Muscle layer of duodenum (tissue), 2 donors: ENCODE measurements around the gene PPFIA4.

Source experiments
- H3K27ac ChIP-seq: one replicate; pipeline ENCODE4 v1.7.0; 2013; ENCODE audit warnings: mild to moderate bottlenecking, low read length
- H3K27me3 ChIP-seq: one replicate; pipeline ENCODE4 v1.7.0; 2013; ENCODE audit warnings: low read depth, mild to moderate bottlenecking, control low read depth, low read length
- H3K36me3 ChIP-seq, 2 donors: one replicate each; pipeline ENCODE4 v1.7.0; 2013; ENCODE audit warnings: low read length in 2 of 2, control low read depth in 1 of 2, mild to moderate bottlenecking in 1 of 2; ENCODE audit not compliant: insufficient read depth in 2 of 2, control insufficient read depth in 1 of 2
- H3K4me1 ChIP-seq, 2 donors: one replicate each; pipeline ENCODE4 v1.7.0; 2013; ENCODE audit warnings: low read length in 2 of 2, mild to moderate bottlenecking in 2 of 2, control low read depth in 1 of 2, moderate library complexity in 1 of 2; ENCODE audit not compliant: insufficient read depth in 2 of 2, control insufficient read depth in 1 of 2
- H3K4me3 ChIP-seq, 2 donors: one replicate each; pipeline ENCODE4 v1.7.0; 2013; ENCODE audit warnings: low read length in 2 of 2, low read depth in 1 of 2, mild to moderate bottlenecking in 1 of 2
- H3K9me3 ChIP-seq, 2 donors: one replicate each; pipeline ENCODE4 v1.7.0; 2013; ENCODE audit warnings: low read length in 2 of 2, control low read depth in 1 of 2, mild to moderate bottlenecking in 1 of 2; ENCODE audit not compliant: control insufficient read depth in 1 of 2
- donor health status: healthy.

PPFIA4 gene

GRCh38 chr1:203080456-203080855 lies 54.2 kb downstream of the PPFIA4 start:
- Histone ChIP-seq H3K36me3 (no peaks in the 10 kb centered on the region), H3K27ac (no peak overlapping the region), H3K9me3 (no peaks in the 10 kb centered on the region), H3K4me3 (no peak overlapping the region), H3K27me3 (no peaks in the 10 kb centered on the region), H3K4me1 (no peaks in the 10 kb centered on the region)

- H3K4me3 ChIP-seq = no peak overlapping the region
- no peaks in the 10 kb centered on the region for H3K36me3 ChIP-seq
- no peaks in the 10 kb centered on the region for H3K4me1 ChIP-seq
- no peaks in the 10 kb centered on the region for H3K27me3 ChIP-seq
- H3K9me3 ChIP-seq = no peaks in the 10 kb centered on the region
- no peak overlapping the region for H3K27ac ChIP-seq
Measured at GRCh38 chr1:203081465-203082230, 55.4 kb downstream of the PPFIA4 start.

GRCh38 chr1:203082231-203082505 lies 55.9 kb downstream of the PPFIA4 start:
- H3K27me3 ChIP-seq = no peaks in the 10 kb centered on the region
- no peaks in the 10 kb centered on the region for H3K4me1 ChIP-seq
- H3K9me3 ChIP-seq = no peaks in the 10 kb centered on the region
- H3K27ac ChIP-seq = no peak overlapping the region
- no peaks in the 10 kb centered on the region for H3K36me3 ChIP-seq
- H3K4me3 ChIP-seq = no peak overlapping the region

GRCh38 chr1:203082571-203083462 lies 56.5 kb downstream of the PPFIA4 start:
- H3K9me3 ChIP-seq = no peaks in the 10 kb centered on the region
- H3K4me1 ChIP-seq = no peaks in the 10 kb centered on the region
- H3K27ac ChIP-seq = no peak overlapping the region
- H3K36me3 ChIP-seq = no peaks in the 10 kb centered on the region
- no peaks in the 10 kb centered on the region for H3K27me3 ChIP-seq
- no peak overlapping the region for H3K4me3 ChIP-seq

GRCh38 chr1:203083463-203083921 lies 57.2 kb downstream of the PPFIA4 start:
- H3K27me3 ChIP-seq = no peaks in the 10 kb centered on the region
- H3K36me3 ChIP-seq = no peaks in the 10 kb centered on the region
- no peak overlapping the region for H3K4me3 ChIP-seq
- H3K9me3 ChIP-seq = no peaks in the 10 kb centered on the region
- H3K4me1 ChIP-seq = no peaks in the 10 kb centered on the region
- no peak overlapping the region for H3K27ac ChIP-seq

GRCh38 chr1:203084588-203085527 lies 58.6 kb downstream of the PPFIA4 start:
- H3K27me3 ChIP-seq = no peaks in the 10 kb centered on the region
- no peaks in the 10 kb centered on the region for H3K36me3 ChIP-seq
- H3K4me3 ChIP-seq = no peak overlapping the region
- H3K4me1 ChIP-seq = no peaks in the 10 kb centered on the region
- H3K27ac ChIP-seq = no peak overlapping the region
- no peaks in the 10 kb centered on the region for H3K9me3 ChIP-seq

GRCh38 chr1:203085528-203086406 lies 59.5 kb downstream of the PPFIA4 start, which contains the start of gene MYOG:
MYOG (minus strand) TSS chr1:203086012; CDS start chr1:203085961, 51 bp downstream.
- H3K27ac ChIP-seq = no peak within 1 kb of the TSS
- H3K4me3 ChIP-seq = no peak within 1 kb of the TSS
- no peaks in the 10 kb centered on the region for H3K4me1 ChIP-seq

GRCh38 chr1:203086992-203087763 lies 60.9 kb downstream of the PPFIA4 start:
- Histone ChIP-seq H3K9me3 (no peaks in the 10 kb centered on the region), H3K4me1 (no peaks in the 10 kb centered on the region), H3K27me3 (no peaks in the 10 kb centered on the region), H3K4me3 (no peak overlapping the region), H3K27ac (no peak overlapping the region), H3K36me3 (no peaks in the 10 kb centered on the region)

More at GRCh38 chr1:203085528-203086406, 59.5 kb downstream of the PPFIA4 start, which contains the start of gene MYOG:
- Histone ChIP-seq H3K27me3 (no peaks in the 10 kb centered on the region), H3K36me3 (no peaks in the 10 kb centered on the region), H3K9me3 (no peaks in the 10 kb centered on the region)

GRCh38 chr1:203088441-203088840 lies 62.1 kb downstream of the PPFIA4 start:
- Histone ChIP-seq H3K9me3 (no peaks in the 10 kb centered on the region), H3K36me3 (no peaks in the 10 kb centered on the region), H3K4me1 (no peaks in the 10 kb centered on the region), H3K27ac (no peak overlapping the region), H3K4me3 (no peak overlapping the region), H3K27me3 (no peaks in the 10 kb centered on the region)
